ENCODE measurements around the gene GTSE1. TPM values are rescaled to one million over a fixed set of nuclear protein-coding genes. Genes with fewer than 3 reads are reported as not detected.

Gene GTSE1
- total and polyA plus RNA-seq, 2 of the 13 experiments (the other 11 are each of a cell fraction or from before 2014, with no cell fraction given) = 10.7 to 13.5 TPM

- TF ChIP-seq ZNF124 (CRISPR knock-in tag; IDR thresholded peaks at IDR 0.05) = 0 out of 2 replicates have a peak, but pooled peaks have one; percentile 24
- TF ChIP-seq PCBP2 (optimal IDR thresholded peaks at IDR 0.05; ENCODE audit: low read depth, low read length, poor library complexity, severe bottlenecking) = no peak
- TF ChIP-seq TGIF2 (CRISPR knock-in tag; IDR thresholded peaks at IDR 0.05) = 0 out of 2 replicates have a peak, but pooled peaks have one; percentile 45
- peak; percentile 70; the same call in 1 of the 2 replicates for TF ChIP-seq KLF15 (CRISPR knock-in tag; IDR thresholded peaks at IDR 0.05; ENCODE audit: borderline replicate concordance)
- TF ChIP-seq GLMP (CRISPR knock-in tag; IDR thresholded peaks at IDR 0.05; ENCODE audit: borderline replicate concordance) = no peak
- no peak for TF ChIP-seq ZNF292 (CRISPR knock-in tag; IDR thresholded peaks at IDR 0.05; ENCODE audit: borderline replicate concordance, low read depth)
- 0 out of 2 replicates have a peak, but pooled peaks have one; percentile 56 for TF ChIP-seq BORCS8-MEF2B (CRISPR knock-in tag; IDR thresholded peaks at IDR 0.05)
- no peak for TF ChIP-seq CENPBD1 (CRISPR knock-in tag; IDR thresholded peaks at IDR 0.05; ENCODE audit: borderline replicate concordance, low read depth)
- TF ChIP-seq ZBTB25 (CRISPR knock-in tag; IDR thresholded peaks at IDR 0.05) = peak; percentile 36; the same call in 1 of the 2 replicates
- TF ChIP-seq AKNA (CRISPR knock-in tag; IDR thresholded peaks at IDR 0.05; ENCODE audit: borderline replicate concordance) = no peak
- peak; percentile 90; the same call in 1 of the 2 replicates for TF ChIP-seq ZFY (CRISPR knock-in tag; IDR thresholded peaks at IDR 0.05)
- TF ChIP-seq SMARCC2 (IDR thresholded peaks at IDR 0.05) = no peak
- no peak for TF ChIP-seq ZNF773 (CRISPR knock-in tag; IDR thresholded peaks at IDR 0.05; ENCODE audit: borderline replicate concordance)
- no peak for TF ChIP-seq ATRX (CRISPR knock-in tag; IDR thresholded peaks at IDR 0.05; ENCODE audit: borderline replicate concordance)
- TF ChIP-seq CREBL2 (CRISPR knock-in tag; IDR thresholded peaks at IDR 0.05; ENCODE audit: borderline replicate concordance) = no peak; the same call in 1 of the 2 replicates
- TF ChIP-seq ZNF530 (CRISPR knock-in tag; IDR thresholded peaks at IDR 0.05; ENCODE audit: low read depth) = no peak
- no peak for TF ChIP-seq MTERF4 (CRISPR knock-in tag; IDR thresholded peaks at IDR 0.05)
- no peak for TF ChIP-seq ZNF703 (CRISPR knock-in tag; IDR thresholded peaks at IDR 0.05; ENCODE audit: borderline replicate concordance)
- TF ChIP-seq YEATS2 (CRISPR knock-in tag; IDR thresholded peaks at IDR 0.05; ENCODE audit: borderline replicate concordance) = peak; percentile 63; the same call in 1 of the 2 replicates
Observed at GRCh38 chr22:46267431-46268279, 29.0 kb upstream of the GTSE1 start, which contains the start of gene TTC38 (continued).

Measured in HepG2 (cell line).